K562 (cell line): Measurements from ENCODE around the gene SDC3. TPM values are rescaled to one million over a fixed set of nuclear protein-coding genes. Genes with fewer than 3 reads are reported as not detected.

Experiments
- ATAC-seq: fragments of 200-7000 bp; cut with Tn5 transposase; 3 replicates; pipeline ENCODE4 v1.9.1; 2020; ENCODE audit warnings: moderate library complexity
- BruUV-seq: library from RNA; stranded (reverse); fragments of 400-500 nt; replicated peaks from 2 replicates; lab custom pipeline; 2021; lab: Mats Ljungman, UMichigan
- CTCF ChIA-PET: fragments of 300-600 bp; formaldehyde crosslinking; extraction: SDS; loops from one replicate; lab custom pipeline; 2021; ENCODE audit warnings: low intra/inter-chr PET ratio; lab: Yijun Ruan, JAX
- POLR2A ChIA-PET: fragments of 300-600, 350-650 bp; sonication (Branson Sonifier 250); formaldehyde crosslinking; extraction: SDS; loops from one replicate; lab custom pipeline; 2021; ENCODE audit warnings: antibody characterized with exemption, inconsistent platforms; lab: Yijun Ruan, JAX
- DNase-seq, 4 experiments: peaks; one replicate each; pipeline versions ENCODE4 v3.0.0 to v3.0.0-alpha.2; 2011 to 2018; ENCODE audit warnings: low spot score in 3 of 4, mixed read lengths in 3 of 4; ENCODE audit errors: extremely low read depth in 1 of 4
- FAIRE-seq: peaks from 2 replicates; lab custom pipeline; 2011; peaks lifted over from hg19 to GRCh38; lab: Jason Lieb, UNC
- H2AFZ ChIP-seq: 2 replicates; pipeline ENCODE4 v1.6.0; 2011; ENCODE audit warnings: low read depth, low read length, control low read depth, inconsistent platforms
- H3K27ac ChIP-seq: fragments of 200-600 bp; 3 replicates; pipeline ENCODE4 v1.8.0; 2011; ENCODE audit warnings: low read depth, mild to moderate bottlenecking, control low read depth, inconsistent platforms, low read length, moderate library complexity, mixed read lengths; ENCODE audit errors: extremely low read depth
- H3K27me3 ChIP-seq, 2 experiments: fragments of 300-600 bp in 1 of 2; 2 replicates in 1 of 2; 3 replicates in 1 of 2; pipeline versions ENCODE4 v1.6.0 to v1.8.0; 2011; ENCODE audit warnings: inconsistent platforms in 2 of 2, low read length in 2 of 2, mild to moderate bottlenecking in 1 of 2, mixed read lengths in 1 of 2, moderate library complexity in 1 of 2; ENCODE audit not compliant: control insufficient read depth in 2 of 2, insufficient read depth in 2 of 2
- H3K36me3 ChIP-seq: fragments of 300-600 bp; 3 replicates; pipeline ENCODE4 v1.8.0; 2011; ENCODE audit warnings: mild to moderate bottlenecking, low read length, inconsistent platforms; ENCODE audit not compliant: control insufficient read depth, insufficient read depth
- H3K4me1 ChIP-seq, 2 experiments: fragments of 200-600 bp in 1 of 2; replicated peaks in 1 of 2; 2 replicates in 1 of 2; 3 replicates in 1 of 2; pipeline versions ENCODE4 v1.5.1 to v1.8.0; 2011; ENCODE audit warnings: inconsistent platforms in 2 of 2, low read length in 2 of 2, mild to moderate bottlenecking in 1 of 2, mixed read lengths in 1 of 2, moderate library complexity in 1 of 2; ENCODE audit not compliant: control insufficient read depth in 2 of 2, insufficient read depth in 2 of 2
- H3K4me2 ChIP-seq: 2 replicates; pipeline ENCODE4 v1.6.1; 2011; ENCODE audit warnings: low read length, control low read depth, inconsistent platforms, mixed read lengths; ENCODE audit not compliant: insufficient read depth
- H3K4me3 ChIP-seq: fragments of 200-600 bp; sonication (generic), shearing (Covaris generic); 2 replicates; pipeline ENCODE4 v1.5.1; 2016; ENCODE audit warnings: control low read depth, inconsistent platforms
- H3K79me2 ChIP-seq: fragments of 200-600 bp; 3 replicates; pipeline ENCODE4 v1.8.0; 2011; ENCODE audit warnings: low read length, inconsistent platforms; ENCODE audit not compliant: control insufficient read depth, insufficient read depth
- H3K9ac ChIP-seq, 2 experiments: 2 replicates each; pipeline versions ENCODE4 v1.6.0 to v1.6.1; 2011; ENCODE audit warnings: low read depth in 2 of 2, low read length in 2 of 2, control low read depth in 1 of 2, inconsistent platforms in 1 of 2, mild to moderate bottlenecking in 1 of 2, mixed read lengths in 1 of 2; ENCODE audit not compliant: insufficient read depth in 1 of 2
- H3K9me1 ChIP-seq: one replicate; pipeline ENCODE4 v1.6.0; 2011; ENCODE audit warnings: inconsistent platforms, mild to moderate bottlenecking, low read length, moderate library complexity; ENCODE audit not compliant: control insufficient read depth, insufficient read depth
- H3K9me3 ChIP-seq: replicated peaks from 2 replicates; pipeline ENCODE4 v1.5.1; 2011; ENCODE audit warnings: low read depth, low read length, inconsistent platforms; ENCODE audit not compliant: control insufficient read depth, insufficient read depth
- H4K20me1 ChIP-seq: replicated peaks from 2 replicates; pipeline ENCODE4 v1.6.1; 2011; ENCODE audit warnings: low read length, inconsistent platforms, mixed read lengths; ENCODE audit not compliant: control insufficient read depth, insufficient read depth
- ARHGAP35 ChIP-seq: fragments of 450-650 bp; IDR thresholded peaks from 2 replicates; pipeline ENCODE4 v1.6.1; 2018; ENCODE audit not compliant: partially characterized antibody
- FOXK1 ChIP-seq: sonication (generic); formaldehyde crosslinking; IDR thresholded peaks from 2 replicates; pipeline ENCODE4 v1.8.0; 2022; ENCODE audit warnings: missing genetic modification reagents, mild to moderate bottlenecking, borderline replicate concordance
- KAT2B ChIP-seq: IDR thresholded peaks from one replicate; pipeline ENCODE4 v1.6.1; 2012; ENCODE audit warnings: low read depth, mild to moderate bottlenecking, control low read depth, inconsistent platforms, low read length, moderate library complexity
- LCOR ChIP-seq: sonication (generic); formaldehyde crosslinking; IDR thresholded peaks from 2 replicates; pipeline ENCODE4 v1.8.0; 2022; ENCODE audit warnings: mild to moderate bottlenecking, missing genetic modification reagents
- LEF1 ChIP-seq: fragments of 450-650 bp; IDR thresholded peaks from 2 replicates; pipeline ENCODE4 v1.6.1; 2016; ENCODE audit warnings: mild to moderate bottlenecking
- MEIS2 ChIP-seq: fragments of 450-650 bp; IDR thresholded peaks from 2 replicates; pipeline ENCODE4 v1.6.1; 2014; ENCODE audit warnings: mild to moderate bottlenecking; ENCODE audit not compliant: partially characterized antibody
- MTF1 ChIP-seq: fragments of 250-450 bp; sonication (Bioruptor Pico); IDR thresholded peaks from 2 replicates; pipeline ENCODE4 v1.9.0; 2021; ENCODE audit warnings: moderate library complexity, mild to moderate bottlenecking, inconsistent platforms, borderline replicate concordance
- PCBP2 ChIP-seq: fragments of 200-400 bp; formaldehyde crosslinking; IDR thresholded peaks from 2 replicates; pipeline ENCODE4 v1.6.1; 2018; ENCODE audit warnings: low read length, low read depth, mild to moderate bottlenecking, moderate library complexity; ENCODE audit not compliant: poor library complexity, severe bottlenecking
- SP2 ChIP-seq: IDR thresholded peaks from 2 replicates; pipeline ENCODE4 v1.6.1; 2011; ENCODE audit warnings: mild to moderate bottlenecking, low read depth, low read length, moderate library complexity; ENCODE audit not compliant: poor library complexity, severe bottlenecking; ENCODE audit errors: extremely low read depth
- YBX1 ChIP-seq: fragments of 450-650 bp; IDR thresholded peaks from 2 replicates; pipeline ENCODE4 v1.7.1; 2016; ENCODE audit warnings: mild to moderate bottlenecking
- ZFP30 ChIP-seq: fragments of 250-450 bp; sonication (Bioruptor Pico); IDR thresholded peaks from 2 replicates; pipeline ENCODE4 v1.8.0; 2022; ENCODE audit warnings: moderate library complexity, mild to moderate bottlenecking, inconsistent platforms, borderline replicate concordance
- ZFP36 ChIP-seq: fragments of 150-350 bp; IDR thresholded peaks from 2 replicates; pipeline ENCODE4 v1.6.1; 2018; ENCODE audit warnings: low read length, low read depth; ENCODE audit not compliant: partially characterized antibody
- ZNF239 ChIP-seq: fragments of 250-450 bp; sonication (Bioruptor Pico); IDR thresholded peaks from 2 replicates; pipeline ENCODE4 v1.4.0; 2020; ENCODE audit warnings: mild to moderate bottlenecking
- ZNF778 ChIP-seq: fragments of 450-650 bp; formaldehyde crosslinking; IDR thresholded peaks from 2 replicates; pipeline ENCODE4 v1.4.0; 2020; ENCODE audit warnings: mild to moderate bottlenecking, moderate library complexity
- WGBS: fragments of 100-300 bp; shearing (Covaris generic); methylation state at CpG from one replicate; pipeline ENCODE4 v1.1.6; 2016; ENCODE audit warnings: low coverage, mixed read lengths; ENCODE audit not compliant: insufficient coverage; ENCODE audit errors: missing lambda C conversion rate; 5-methylcytosine and 5-hydroxymethylcytosine counted together
- in situ Hi-C: fragments of 300-500 bp; cut with MboI; formaldehyde crosslinking; loops from 4 replicates; pipeline ENCODE4 v1.15.0; 2018; ENCODE audit warnings: inconsistent platforms, mixed read lengths
- intact Hi-C: fragments of 100-400 bp; cut with micrococcal nuclease; formaldehyde crosslinking; loops from 2 replicates; pipeline ENCODE4 v1.14.2; 2022
- polyA plus RNA-seq, 8 experiments: library from polyadenylated mRNA; depleted of rRNA in 4 of 8; stranded (reverse) in 5 of 8; unstranded in 3 of 8; fragments of >200 nt; fragmentation: Nextera tagmentation in 2 of 8; fragmentation: Illumina TruSeq in 1 of 8; extraction: Ambion mirVana in 2 of 8; extraction: Trizol in 1 of 8; gene quantifications; 2 replicates each; pipeline versions ENCODE4 v1.2.1 to v1.2.3, GENCODE V29; 2011 to 2014; ENCODE audit warnings: inconsistent platforms in 1 of 8, missing spikeins in 1 of 8
- total RNA-seq, 7 experiments: library from RNA; depleted of rRNA in 6 of 7; stranded (reverse); fragments of >200 nt in 6 of 7; fragmentation: Illumina TruSeq in 2 of 7; extraction: Trizol in 2 of 7; gene quantifications; 2 replicates each; pipeline versions ENCODE4 v1.2.1 to v1.2.3, GENCODE V29; 2011 to 2021; ENCODE audit warnings: low replicate concordance in 1 of 7

Gene SDC3
- total and polyA plus RNA-seq, 9 of the 15 experiments (the other 6 are each of a cell fraction or from before 2014, with no cell fraction given) = 0.38 to 44.1 (median 12.1) TPM

- TF ChIP-seq ARHGAP35 (no peak), ZFP36 (no peak), SP2 (no peak), YBX1 (no peak), ZFP30 (CRISPR knock-in tag) (no peak)
Measured at GRCh38 chr1:30863858-30864604, 44.5 kb downstream of the SDC3 start (continued).

- no peak for ATAC-seq
- H2AFZ ChIP-seq = no peak overlapping the region
- no peak overlapping the region for H3K4me2 ChIP-seq
- no peak overlapping the region for H3K9ac ChIP-seq
- in situ Hi-C loops = no loop called here
- H3K9me3 ChIP-seq = no peaks in the 10 kb centered on the region
- peaks cover 19 to 23% of the 10 kb centered on the region in 2 experiments for H3K4me1 ChIP-seq
- intact Hi-C loops = loop anchor here (5.0 kb wide), 1 partner anchor 52 kb away; no protein-coding TSS in a partner anchor
- H3K79me2 ChIP-seq = no peaks in the 10 kb centered on the region
- no peak overlapping the region for H3K4me3 ChIP-seq
- no peaks in the 10 kb centered on the region for H3K36me3 ChIP-seq
- no peak overlapping the region for H3K27ac ChIP-seq
- ChIA-PET CTCF (no interaction called here), POLR2A (interaction anchor here (0.7 kb wide), 1 partner anchor 1566 kb away, joined by 3 read pairs; no protein-coding TSS in a partner anchor)
- H3K9me1 ChIP-seq = no peaks in the 10 kb centered on the region
- no peak for DNase-seq
- H4K20me1 ChIP-seq = no peaks in the 10 kb centered on the region
- FAIRE-seq = no peak
- BruUV-seq = no TSS peak
- H3K27me3 ChIP-seq = no peaks in the 10 kb centered on the region
- 39% methylated on average over 5 of the region's 5 CpGs for WGBS
- TF ChIP-seq ZNF778 (no peak), LCOR (CRISPR knock-in tag) (no peak), MEIS2 (no peak), MTF1 (CRISPR knock-in tag) (no peak), FOXK1 (CRISPR knock-in tag) (no peak), KAT2B (no peak), LEF1 (no peak), PCBP2 (no peak), ZNF239 (CRISPR knock-in tag) (no peak)
Measured at GRCh38 chr1:30860320-30860652, 48.3 kb downstream of the SDC3 start.
